IMR-90 (cell line): Measurements from ENCODE around the gene ACVR1. TPM values are rescaled to one million over a fixed set of nuclear protein-coding genes. Genes with fewer than 3 reads are reported as not detected.

ENCODE experiments used
- ATAC-seq: fragments of 200-7000 bp; cut with Tn5 transposase; 2 replicates; pipeline ENCODE4 v1.9.1; 2020; ENCODE audit warnings: low read depth, mild to moderate bottlenecking, moderate library complexity
- BruUV-seq: library from RNA; stranded (reverse); fragments of 400-500 nt; replicated peaks from 2 replicates; lab custom pipeline; 2021; lab: Mats Ljungman, UMichigan
- CTCF ChIA-PET: fragments of 300-600 bp; formaldehyde crosslinking; extraction: SDS; loops from one replicate; lab custom pipeline; 2021; ENCODE audit warnings: antibody characterized with exemption; lab: Yijun Ruan, JAX
- POLR2A ChIA-PET: fragments of 300-600 bp; sonication (Branson Sonifier 250); formaldehyde crosslinking; loops from one replicate; lab custom pipeline; 2022; ENCODE audit warnings: antibody characterized with exemption; ENCODE audit not compliant: unreplicated experiment; lab: Charles Lee
- DNase-seq: peaks from one replicate; pipeline ENCODE4 v3.0.0; 2013
- H2AFZ ChIP-seq: replicated peaks from 2 replicates; pipeline ENCODE3; 2013; ENCODE audit warnings: low read length, mild to moderate bottlenecking; ENCODE audit not compliant: poor library complexity
- H2AK5ac ChIP-seq: 2 replicates; pipeline ENCODE4 v1.6.1; 2013; ENCODE audit warnings: low read depth, low read length, inconsistent platforms
- H2AK9ac ChIP-seq: replicated peaks from 2 replicates; pipeline ENCODE3; 2013; ENCODE audit warnings: mild to moderate bottlenecking, low read depth, low read length, moderate library complexity; ENCODE audit not compliant: poor library complexity
- H2BK120ac ChIP-seq: 2 replicates; pipeline ENCODE4 v1.6.1; 2013; ENCODE audit warnings: low read depth, low read length, inconsistent platforms
- H2BK15ac ChIP-seq: 3 replicates; pipeline ENCODE4 v1.6.1; 2013; ENCODE audit warnings: low read depth, low read length, inconsistent platforms
- H2BK20ac ChIP-seq: 2 replicates; pipeline ENCODE4 v1.6.1; 2013; ENCODE audit warnings: low read depth, mild to moderate bottlenecking, inconsistent platforms, low read length, moderate library complexity
- H2BK5ac ChIP-seq: 2 replicates; pipeline ENCODE4 v1.6.1; 2013; ENCODE audit warnings: mild to moderate bottlenecking, low read depth, low read length, inconsistent platforms; ENCODE audit not compliant: poor library complexity, severe bottlenecking
- H3K14ac ChIP-seq: replicated peaks from 2 replicates; pipeline ENCODE4 v1.6.1; 2013; ENCODE audit warnings: low read depth, low read length, inconsistent platforms
- H3K18ac ChIP-seq: 2 replicates; pipeline ENCODE4 v1.6.1; 2013; ENCODE audit warnings: low read depth, low read length, control low read depth
- H3K23ac ChIP-seq: 2 replicates; pipeline ENCODE4 v1.6.1; 2013; ENCODE audit warnings: low read depth, low read length, inconsistent platforms
- H3K27ac ChIP-seq: 2 replicates; pipeline ENCODE4 v1.5.1; 2013; ENCODE audit warnings: mild to moderate bottlenecking, control low read depth, low read length; ENCODE audit not compliant: insufficient read depth
- H3K27me3 ChIP-seq: 2 replicates; pipeline ENCODE4 v1.6.1; 2013; ENCODE audit warnings: low read length; ENCODE audit not compliant: control insufficient read depth, insufficient read depth
- H3K36me3 ChIP-seq: 2 replicates; pipeline ENCODE4 v1.6.1; 2013; ENCODE audit warnings: low read length, mixed read lengths; ENCODE audit not compliant: control insufficient read depth, insufficient read depth
- H3K4ac ChIP-seq: 2 replicates; pipeline ENCODE4 v1.6.1; 2013; ENCODE audit warnings: low read depth, low read length, inconsistent platforms
- H3K4me1 ChIP-seq: 2 replicates; pipeline ENCODE4 v1.6.1; 2013; ENCODE audit warnings: low read length, mixed read lengths; ENCODE audit not compliant: control insufficient read depth, insufficient read depth
- H3K4me2 ChIP-seq: 2 replicates; pipeline ENCODE4 v1.6.1; 2013; ENCODE audit warnings: low read depth, mild to moderate bottlenecking, control low read depth, low read length, moderate library complexity
- H3K4me3 ChIP-seq: 2 replicates; pipeline ENCODE4 v1.5.1; 2013; ENCODE audit warnings: low read depth, mild to moderate bottlenecking, control low read depth, low read length, moderate library complexity; ENCODE audit not compliant: insufficient read depth
- H3K56ac ChIP-seq: 2 replicates; pipeline ENCODE4 v1.6.1; 2013; ENCODE audit warnings: low read length, inconsistent platforms; ENCODE audit not compliant: insufficient read depth; ENCODE audit errors: extremely low read depth
- H3K79me1 ChIP-seq, 2 experiments: 2 replicates each; pipeline ENCODE4 v1.6.1; 2013; ENCODE audit warnings: low read length in 2 of 2, inconsistent platforms in 1 of 2, low read depth in 1 of 2
- H3K9ac ChIP-seq: 2 replicates; pipeline ENCODE4 v1.6.1; 2013; ENCODE audit warnings: low read depth, low read length, control low read depth
- H3K9me1 ChIP-seq: 2 replicates; pipeline ENCODE4 v1.6.1; 2013; ENCODE audit warnings: low read length, inconsistent platforms; ENCODE audit not compliant: insufficient read depth
- H3K9me3 ChIP-seq: 2 replicates; pipeline ENCODE4 v1.6.1; 2013; ENCODE audit warnings: low read length; ENCODE audit not compliant: control insufficient read depth, insufficient read depth
- H4K20me1 ChIP-seq: 2 replicates; pipeline ENCODE4 v1.6.1; 2013; ENCODE audit warnings: low read length, inconsistent platforms; ENCODE audit not compliant: insufficient read depth
- H4K5ac ChIP-seq: 2 replicates; pipeline ENCODE4 v1.6.1; 2013; ENCODE audit warnings: mild to moderate bottlenecking, low read depth, low read length, control low read depth
- H4K8ac ChIP-seq, 2 experiments: 2 replicates each; pipeline ENCODE4 v1.6.1; 2013; ENCODE audit warnings: low read depth in 2 of 2, low read length in 2 of 2, control low read depth in 1 of 2, inconsistent platforms in 1 of 2
- H4K91ac ChIP-seq: 2 replicates; pipeline ENCODE4 v1.6.1; 2013; ENCODE audit warnings: low read depth, low read length, inconsistent platforms; ENCODE audit not compliant: insufficient read depth
- BHLHE40 ChIP-seq: fragments of 150-350 bp; IDR thresholded peaks from 2 replicates; pipeline ENCODE4 v1.6.1; 2016; ENCODE audit warnings: mild to moderate bottlenecking, low read depth, low read length
- CEBPB ChIP-seq: IDR thresholded peaks from 2 replicates; pipeline ENCODE4 v1.6.1; 2012; ENCODE audit warnings: low read depth, low read length, improper control_type of control experiment
- CHD1 ChIP-seq: IDR thresholded peaks from 2 replicates; pipeline ENCODE4 v1.6.1; 2012; ENCODE audit warnings: low read depth, low read length, improper control_type of control experiment
- FOS ChIP-seq: fragments of 150-350 bp; IDR thresholded peaks from 2 replicates; pipeline ENCODE4 v1.6.1; 2016; ENCODE audit warnings: low read depth, low read length
- MAFK ChIP-seq: IDR thresholded peaks from 2 replicates; pipeline ENCODE4 v1.6.1; 2012; ENCODE audit warnings: low read depth, low read length, improper control_type of control experiment
- MAZ ChIP-seq: IDR thresholded peaks from 2 replicates; pipeline ENCODE4 v1.6.1; 2012; ENCODE audit warnings: low read depth, mild to moderate bottlenecking, low read length, improper control_type of control experiment, moderate library complexity, borderline replicate concordance
- MXI1 ChIP-seq: IDR thresholded peaks from 2 replicates; pipeline ENCODE4 v1.6.1; 2012; ENCODE audit warnings: low read depth, mild to moderate bottlenecking, low read length, moderate library complexity, borderline replicate concordance
- NFE2L2 ChIP-seq: fragments of 150-350 bp; IDR thresholded peaks from 2 replicates; pipeline ENCODE4 v1.6.1; 2016; ENCODE audit warnings: low read depth, mild to moderate bottlenecking, low read length
- POLR2A ChIP-seq: IDR thresholded peaks from 2 replicates; pipeline ENCODE4 v1.6.1; 2012; ENCODE audit warnings: mild to moderate bottlenecking, low read depth, low read length
- RAD21 ChIP-seq: IDR thresholded peaks from 2 replicates; pipeline ENCODE4 v1.6.1; 2012; ENCODE audit warnings: low read length, improper control_type of control experiment
- RCOR1 ChIP-seq: IDR thresholded peaks from 2 replicates; pipeline ENCODE4 v1.6.1; 2012; ENCODE audit warnings: mild to moderate bottlenecking, low read length, improper control_type of control experiment; ENCODE audit not compliant: insufficient replicate concordance
- RFX5 ChIP-seq: IDR thresholded peaks from 2 replicates; pipeline ENCODE4 v1.8.0; 2012; ENCODE audit warnings: low read depth, mild to moderate bottlenecking, low read length, moderate library complexity
- SMC3 ChIP-seq: fragments of 150-350 bp; IDR thresholded peaks from 2 replicates; pipeline ENCODE4 v1.6.1; 2016; ENCODE audit warnings: low read depth, mild to moderate bottlenecking, antibody characterized with exemption, low read length, moderate library complexity
- USF2 ChIP-seq: fragments of 150-350 bp; IDR thresholded peaks from 2 replicates; pipeline ENCODE4 v1.6.1; 2017; ENCODE audit warnings: mild to moderate bottlenecking, antibody characterized with exemption, low read length, low read depth
- WGBS, 2 experiments: methylation state at CpG; one replicate each; pipeline versions ENCODE4 v1.1.5 to v1.1.7; 2013; ENCODE audit warnings: missing lambda C conversion rate in 2 of 2; ENCODE audit not compliant: insufficient read length in 1 of 2; ENCODE audit errors: extremely low coverage in 2 of 2; 5-methylcytosine and 5-hydroxymethylcytosine counted together
- dilution Hi-C: fragments of 300-500 bp; cut with HindIII; formaldehyde crosslinking; loops from one replicate; pipeline ENCODE4 v1.14.3; 2018; ENCODE audit warnings: low sequenced_read_pairs; ENCODE audit not compliant: unreplicated experiment
- in situ Hi-C: fragments of 300-500 bp; cut with MboI; formaldehyde crosslinking; loops from 3 replicates; pipeline ENCODE4 v1.14.3; 2019; ENCODE audit warnings: low sequenced_read_pairs, inconsistent platforms, mixed read lengths
- intact Hi-C: fragments of 100-400 bp; cut with micrococcal nuclease; formaldehyde crosslinking; loops from 2 replicates; pipeline ENCODE4 v1.10.0; 2022
- polyA plus RNA-seq, 3 experiments: library from polyadenylated mRNA; depleted of rRNA; stranded (reverse); fragments of >200 nt; gene quantifications; 2 replicates each; pipeline ENCODE4 v1.2.3, GENCODE V29; 2012; ENCODE audit warnings: low replicate concordance in 1 of 3
- total RNA-seq: library from RNA; depleted of rRNA; stranded (reverse); fragments of >200 nt; gene quantifications from 2 replicates; pipeline ENCODE4 v1.2.3, GENCODE V29; 2012
- TF ChIP-seq, protein P1 (sequence below): fragments of 150-350 bp; IDR thresholded peaks from 2 replicates; pipeline ENCODE4 v1.6.1; 2016; ENCODE audit warnings: low read depth, mild to moderate bottlenecking, low read length, moderate library complexity, borderline replicate concordance
- TF ChIP-seq, protein P2 (sequence below): conservative IDR thresholded peaks from 2 replicates; pipeline ENCODE4 v1.5.1; 2012; ENCODE audit warnings: mild to moderate bottlenecking, low read depth, low read length, improper control_type of control experiment

Gene ACVR1
- total and polyA plus RNA-seq, 2 of the 4 experiments (the other 2 are of a cell fraction), result 21.1 to 40.8 TPM

- dilution Hi-C loops, result no loop called here
- in situ Hi-C loops, result no loop called here
Measured at GRCh38 chr2:157900684-157901083, 24.6 kb upstream of the ACVR1 start.

More at GRCh38 chr2:157900684-157901083, 24.6 kb upstream of the ACVR1 start:
- Histone ChIP-seq H4K91ac (no peak overlapping the region), H3K18ac (no peak overlapping the region), H2AK5ac (no peak overlapping the region), H3K9me3 (no peaks in the 10 kb centered on the region), H3K9ac (no peak overlapping the region), H3K56ac (no peak overlapping the region), H2BK15ac (no peak overlapping the region), H3K4me2 (no peak overlapping the region), H3K27ac (no peak overlapping the region), H4K8ac (no peak overlapping the region), H4K5ac (no peak overlapping the region), H4K20me1 (no peaks in the 10 kb centered on the region), H2BK5ac (no peak overlapping the region), H3K14ac (no peak overlapping the region), H2AFZ (no peak overlapping the region), H2BK20ac (no peak overlapping the region), H3K4me1 (no peaks in the 10 kb centered on the region; the same call in 1 of the 2 replicates), H3K23ac (no peak overlapping the region), H3K9me1 (no peaks in the 10 kb centered on the region), H2AK9ac (no peak overlapping the region), H3K4me3 (no peak overlapping the region), H3K79me1 (no peaks in the 10 kb centered on the region), H3K36me3 (no peaks in the 10 kb centered on the region), H3K4ac (no peak overlapping the region), H2BK120ac (no peak overlapping the region), H3K27me3 (no peaks in the 10 kb centered on the region)
- no peak for DNase-seq
- no peak for TF ChIP-seq CHD1
- TF ChIP-seq MXI1, result no peak
- no peak for TF ChIP-seq USF2
- TF ChIP-seq RCOR1, result no peak
- no peak for TF ChIP-seq RAD21
- TF ChIP-seq, protein P1, sequence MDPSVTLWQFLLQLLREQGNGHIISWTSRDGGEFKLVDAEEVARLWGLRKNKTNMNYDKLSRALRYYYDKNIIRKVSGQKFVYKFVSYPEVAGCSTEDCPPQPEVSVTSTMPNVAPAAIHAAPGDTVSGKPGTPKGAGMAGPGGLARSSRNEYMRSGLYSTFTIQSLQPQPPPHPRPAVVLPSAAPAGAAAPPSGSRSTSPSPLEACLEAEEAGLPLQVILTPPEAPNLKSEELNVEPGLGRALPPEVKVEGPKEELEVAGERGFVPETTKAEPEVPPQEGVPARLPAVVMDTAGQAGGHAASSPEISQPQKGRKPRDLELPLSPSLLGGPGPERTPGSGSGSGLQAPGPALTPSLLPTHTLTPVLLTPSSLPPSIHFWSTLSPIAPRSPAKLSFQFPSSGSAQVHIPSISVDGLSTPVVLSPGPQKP, result no peak
- TF ChIP-seq, protein P2, sequence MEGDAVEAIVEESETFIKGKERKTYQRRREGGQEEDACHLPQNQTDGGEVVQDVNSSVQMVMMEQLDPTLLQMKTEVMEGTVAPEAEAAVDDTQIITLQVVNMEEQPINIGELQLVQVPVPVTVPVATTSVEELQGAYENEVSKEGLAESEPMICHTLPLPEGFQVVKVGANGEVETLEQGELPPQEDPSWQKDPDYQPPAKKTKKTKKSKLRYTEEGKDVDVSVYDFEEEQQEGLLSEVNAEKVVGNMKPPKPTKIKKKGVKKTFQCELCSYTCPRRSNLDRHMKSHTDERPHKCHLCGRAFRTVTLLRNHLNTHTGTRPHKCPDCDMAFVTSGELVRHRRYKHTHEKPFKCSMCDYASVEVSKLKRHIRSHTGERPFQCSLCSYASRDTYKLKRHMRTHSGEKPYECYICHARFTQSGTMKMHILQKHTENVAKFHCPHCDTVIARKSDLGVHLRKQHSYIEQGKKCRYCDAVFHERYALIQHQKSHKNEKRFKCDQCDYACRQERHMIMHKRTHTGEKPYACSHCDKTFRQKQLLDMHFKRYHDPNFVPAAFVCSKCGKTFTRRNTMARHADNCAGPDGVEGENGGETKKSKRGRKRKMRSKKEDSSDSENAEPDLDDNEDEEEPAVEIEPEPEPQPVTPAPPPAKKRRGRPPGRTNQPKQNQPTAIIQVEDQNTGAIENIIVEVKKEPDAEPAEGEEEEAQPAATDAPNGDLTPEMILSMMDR, result no peak
- no peak for TF ChIP-seq SMC3
- no peak for TF ChIP-seq POLR2A
- no peak for TF ChIP-seq RFX5
- TF ChIP-seq MAZ, result no peak
- TF ChIP-seq MAFK, result no peak
- TF ChIP-seq CEBPB, result no peak
- TF ChIP-seq BHLHE40, result no peak
- TF ChIP-seq NFE2L2, result no peak
- TF ChIP-seq FOS, result no peak
- no TSS peak for BruUV-seq
- CTCF ChIA-PET, result interaction anchor here (0.5 to 0.6 kb wide), 2 partner anchors 281 to 386 kb away, joined by 3 to 5 read pairs; no protein-coding TSS in a partner anchor
- POLR2A ChIA-PET, result no interaction called here
- intact Hi-C loops, result no loop called here
- ATAC-seq, result no peak
- no CpG with 5 or more reads among the region's 2 CpGs for WGBS, 2 experiments
